H4 (cell line): ENCODE data around the gene DGKZ. TPM values are rescaled to one million over a fixed set of nuclear protein-coding genes. Genes with fewer than 3 reads are reported as not detected.
"Not testable (repeated sequence)": the region's sequence is repeated elsewhere in the genome, so short reads cannot be mapped to it uniquely, and the experiment has no call there.

Experiments
- DNase-seq: peaks from one replicate; pipeline ENCODE4 v3.0.0-alpha.2; 2015; ENCODE audit warnings: low spot score
- total RNA-seq: library from RNA; depleted of rRNA; stranded (reverse); fragments of >200 nt; shearing (Covaris generic); gene quantifications from 2 replicates; pipeline ENCODE4 v1.2.3, GENCODE V29; 2014; rRNA removed

DGKZ gene, protein sequence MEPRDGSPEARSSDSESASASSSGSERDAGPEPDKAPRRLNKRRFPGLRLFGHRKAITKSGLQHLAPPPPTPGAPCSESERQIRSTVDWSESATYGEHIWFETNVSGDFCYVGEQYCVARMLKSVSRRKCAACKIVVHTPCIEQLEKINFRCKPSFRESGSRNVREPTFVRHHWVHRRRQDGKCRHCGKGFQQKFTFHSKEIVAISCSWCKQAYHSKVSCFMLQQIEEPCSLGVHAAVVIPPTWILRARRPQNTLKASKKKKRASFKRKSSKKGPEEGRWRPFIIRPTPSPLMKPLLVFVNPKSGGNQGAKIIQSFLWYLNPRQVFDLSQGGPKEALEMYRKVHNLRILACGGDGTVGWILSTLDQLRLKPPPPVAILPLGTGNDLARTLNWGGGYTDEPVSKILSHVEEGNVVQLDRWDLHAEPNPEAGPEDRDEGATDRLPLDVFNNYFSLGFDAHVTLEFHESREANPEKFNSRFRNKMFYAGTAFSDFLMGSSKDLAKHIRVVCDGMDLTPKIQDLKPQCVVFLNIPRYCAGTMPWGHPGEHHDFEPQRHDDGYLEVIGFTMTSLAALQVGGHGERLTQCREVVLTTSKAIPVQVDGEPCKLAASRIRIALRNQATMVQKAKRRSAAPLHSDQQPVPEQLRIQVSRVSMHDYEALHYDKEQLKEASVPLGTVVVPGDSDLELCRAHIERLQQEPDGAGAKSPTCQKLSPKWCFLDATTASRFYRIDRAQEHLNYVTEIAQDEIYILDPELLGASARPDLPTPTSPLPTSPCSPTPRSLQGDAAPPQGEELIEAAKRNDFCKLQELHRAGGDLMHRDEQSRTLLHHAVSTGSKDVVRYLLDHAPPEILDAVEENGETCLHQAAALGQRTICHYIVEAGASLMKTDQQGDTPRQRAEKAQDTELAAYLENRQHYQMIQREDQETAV
- total RNA-seq = 25.3 and 38.9 TPM in 2 replicates

DNA sequence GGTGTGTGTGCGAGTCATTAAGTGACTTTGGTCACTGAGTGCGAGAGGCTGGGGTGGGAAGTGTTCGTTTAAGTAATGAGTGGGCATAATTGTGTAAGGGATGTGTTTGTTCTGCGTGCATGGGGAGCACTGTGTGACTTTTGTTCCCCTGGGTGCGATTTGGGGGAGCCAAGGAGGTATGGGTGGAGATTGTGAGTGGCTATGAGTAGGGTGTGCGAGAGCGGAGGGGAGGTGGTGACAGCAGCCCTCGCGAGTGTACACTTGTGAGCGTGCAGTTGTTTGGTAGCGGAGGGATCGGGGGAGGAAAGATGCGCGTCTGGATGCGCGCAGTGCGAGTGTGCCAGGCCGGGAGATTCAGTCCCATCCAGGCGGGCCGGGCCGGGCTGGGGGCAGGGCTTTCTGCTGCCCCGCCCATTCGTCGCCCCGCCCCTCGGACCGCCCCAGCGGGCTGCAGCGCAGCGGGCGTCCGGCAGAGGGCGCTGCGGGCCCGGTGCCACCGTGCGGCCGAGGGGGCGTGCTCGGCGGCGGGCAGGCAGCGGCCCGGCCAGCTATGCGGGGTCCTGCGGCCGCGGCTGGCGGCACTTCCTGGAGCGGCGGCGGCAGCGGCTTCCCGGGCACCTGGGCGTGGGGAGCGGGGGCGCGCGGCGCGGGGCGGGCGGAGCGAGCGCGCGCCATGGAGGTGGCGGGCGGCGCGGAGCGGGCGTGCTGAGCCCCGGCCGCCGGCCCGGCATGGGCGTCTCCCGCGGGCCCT, at the start of gene DGKZ:
TSS of gene DGKZ (plus strand) at position 578 of the 751 bp plus-strand sequence. CDS start 197 bp downstream, outside the sequence.
- DNase-seq = peak; percentile 74

DNA sequence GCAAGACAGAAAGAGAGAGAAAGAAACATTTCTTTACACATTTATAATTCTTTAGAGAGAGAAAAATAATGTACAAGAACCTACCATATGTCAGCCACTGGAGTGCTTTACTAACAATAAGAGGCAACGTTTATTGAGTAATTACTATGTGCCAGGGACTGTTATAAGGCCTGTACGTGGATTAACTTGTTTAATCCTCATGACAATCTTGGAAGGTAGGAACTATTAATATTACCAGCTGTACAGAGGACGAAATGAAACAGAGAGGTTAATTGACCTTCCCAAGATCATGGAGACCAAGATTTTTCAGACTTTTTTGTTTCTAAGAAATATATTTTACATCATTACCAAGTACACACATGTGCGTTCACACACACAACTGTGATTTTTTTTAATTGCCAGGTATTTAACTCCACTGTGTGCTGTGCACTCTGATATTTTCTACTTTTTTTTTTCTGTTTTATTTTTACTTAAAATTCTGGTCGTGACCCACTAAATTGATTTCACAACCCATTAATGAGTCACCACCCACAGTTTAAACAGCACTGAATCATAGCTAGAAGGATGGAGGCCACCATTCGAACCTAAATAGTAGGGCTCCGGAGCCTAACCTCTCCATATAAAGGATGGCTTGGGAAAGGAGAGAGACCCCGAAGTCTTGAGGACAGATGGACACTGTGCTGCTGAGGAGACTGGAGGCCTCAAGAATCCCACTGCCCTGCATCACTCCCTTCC, 48.4 kb upstream of the DGKZ start:
- DNase-seq = peak; percentile 70

DNA sequence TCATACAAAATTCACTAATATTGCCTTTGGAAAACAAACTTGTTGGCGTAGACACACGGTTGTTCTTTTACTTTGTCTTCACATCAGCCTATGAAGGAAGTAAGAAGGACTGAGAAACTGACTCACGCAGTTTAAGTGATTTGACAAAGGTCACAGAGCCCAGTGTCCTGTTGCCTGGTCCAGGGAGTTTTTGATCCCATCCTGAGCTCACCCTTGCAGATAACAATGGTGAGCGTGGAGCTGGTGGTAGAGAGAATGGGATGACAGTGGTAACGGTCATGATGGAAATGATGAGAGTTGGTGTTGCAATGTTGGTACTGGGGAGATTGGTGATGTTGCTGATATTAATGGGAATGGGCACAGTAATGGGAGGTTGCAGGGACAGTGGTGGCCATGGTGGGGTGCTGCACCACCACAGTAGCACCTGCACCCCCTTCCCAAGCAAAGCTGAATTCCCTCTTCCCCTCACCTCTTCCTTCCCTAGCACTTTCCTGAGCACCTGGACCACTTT, 47.8 kb upstream of the DGKZ start:
- DNase-seq = no peak

DNA sequence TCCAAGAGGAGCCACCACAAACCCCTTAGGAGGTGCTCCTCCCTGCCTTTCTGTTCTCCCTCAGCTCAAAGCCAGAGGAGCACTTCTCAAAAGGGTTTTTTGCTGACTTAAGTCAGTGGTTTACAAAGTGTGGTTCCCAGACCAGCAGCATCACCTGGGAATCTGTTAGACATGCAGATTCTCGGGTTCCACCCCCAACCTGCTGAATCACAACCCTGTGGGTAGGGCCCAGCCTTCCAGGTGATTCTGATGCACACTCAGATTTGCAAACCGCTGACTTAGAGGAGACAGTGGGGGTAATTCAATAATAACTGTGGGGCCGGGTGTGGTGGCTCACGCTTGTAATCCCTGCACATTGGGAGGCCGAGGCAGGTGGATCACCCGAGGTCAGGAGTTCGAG, 47.0 kb upstream of the DGKZ start:
- no peak for DNase-seq

GRCh38 chr11:46302866-46303265, 44.4 kb upstream of the DGKZ start:
- DNase-seq = no peak

- not testable (repeated sequence) for DNase-seq
Measured at GRCh38 chr11:46304036-46304435, 43.2 kb upstream of the DGKZ start.

DNA sequence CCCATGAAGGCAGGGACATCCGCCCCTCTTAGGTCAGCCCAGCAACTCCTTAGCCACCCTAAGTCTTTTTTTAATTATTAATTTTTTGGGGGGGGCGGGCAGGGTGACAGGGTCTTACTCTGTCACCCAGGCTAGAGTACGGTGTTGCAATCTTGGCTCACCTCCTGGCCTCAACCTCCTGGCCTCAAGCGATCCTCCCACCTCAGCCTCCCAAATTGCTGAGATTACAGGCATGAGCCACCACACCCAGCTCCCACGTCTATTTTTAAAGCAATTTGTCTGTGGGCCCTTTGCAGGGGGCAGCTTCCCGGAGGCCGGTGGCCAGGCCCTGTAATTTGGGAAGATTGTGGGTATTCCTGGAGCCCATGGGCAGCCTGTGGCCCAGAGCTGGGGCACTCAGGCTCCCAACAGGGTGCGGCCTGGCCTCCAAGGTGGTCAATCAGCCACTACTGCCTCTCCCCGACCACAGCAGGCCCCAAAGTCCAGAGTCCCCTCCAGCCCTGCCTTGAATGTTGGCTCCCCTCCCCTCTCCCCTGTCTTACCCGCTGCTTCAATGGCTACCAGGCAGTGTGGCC, 42.6 kb upstream of the DGKZ start:
- no peak for DNase-seq

- DNase-seq = no peak
Measured at GRCh38 chr11:46305295-46305694, 42.0 kb upstream of the DGKZ start.

DNA sequence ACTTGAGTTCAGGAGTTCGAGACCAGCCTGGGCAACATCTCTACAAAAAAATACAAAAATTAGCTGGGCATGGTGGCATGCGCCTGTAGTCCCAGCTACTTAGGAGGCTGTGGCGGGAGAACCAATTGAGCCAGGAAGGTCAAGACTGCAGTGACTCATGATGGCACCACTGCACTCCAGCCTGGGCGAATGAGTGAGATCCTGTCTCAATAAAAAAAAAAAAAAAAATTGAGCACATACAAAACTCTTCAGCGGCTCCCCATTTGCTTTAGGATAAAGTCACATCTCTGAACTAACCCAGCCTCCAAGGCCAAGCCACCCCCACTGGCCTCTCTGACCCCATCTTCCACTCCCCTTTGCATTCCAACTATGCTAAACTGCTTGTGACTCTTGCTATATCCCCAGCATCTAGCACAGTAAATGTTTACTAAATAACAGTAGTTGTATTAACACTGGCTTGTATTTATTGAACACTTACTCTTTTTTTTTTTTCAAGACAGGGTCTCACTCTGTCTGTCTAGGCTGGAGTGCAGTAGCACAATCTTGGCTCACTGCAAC, 40.9 kb upstream of the DGKZ start:
- no peak for DNase-seq

GRCh38 chr11:46307369-46307768, 39.9 kb upstream of the DGKZ start:
- DNase-seq = no peak

- DNase-seq = no peak
Measured at GRCh38 chr11:46307785-46308341, 39.4 kb upstream of the DGKZ start.

DNA sequence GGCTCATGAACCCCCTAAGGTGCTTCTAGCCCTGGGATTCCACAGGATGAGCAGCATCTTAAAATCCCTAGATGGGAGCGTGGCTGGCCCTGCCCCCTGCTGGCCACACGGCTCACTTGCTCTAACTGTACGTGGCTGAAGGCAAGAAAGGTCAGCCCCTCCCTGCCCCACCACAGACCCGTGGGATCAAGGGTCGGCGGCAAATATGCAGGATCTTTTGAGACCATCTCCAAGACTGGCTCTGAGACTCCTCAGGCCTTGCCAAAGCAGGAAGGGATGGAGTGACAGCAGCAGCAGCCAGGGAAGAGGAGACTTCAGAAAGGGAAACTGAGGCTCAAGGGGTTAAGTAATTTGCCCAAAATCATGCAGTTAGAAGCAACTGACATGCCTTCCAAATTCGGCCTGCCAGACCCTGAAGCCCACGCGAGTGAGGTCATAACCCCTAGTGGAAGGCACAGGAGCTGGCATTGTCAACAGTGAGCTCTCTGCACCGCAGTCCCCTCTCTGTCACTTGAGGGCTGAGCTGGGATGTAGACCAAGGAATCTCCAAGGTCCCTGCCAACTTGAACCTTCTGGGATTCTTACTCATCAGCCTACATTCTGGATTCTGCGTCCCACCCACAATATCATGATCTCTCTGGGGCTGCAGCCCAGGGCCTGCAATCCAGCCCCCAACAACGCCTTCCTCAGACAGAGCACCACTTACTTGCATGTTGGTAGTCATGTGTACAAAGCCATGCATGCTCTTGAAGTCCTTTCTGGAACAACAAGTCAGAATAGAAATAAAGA, 38.4 kb upstream of the DGKZ start:
- peak; percentile 76 for DNase-seq

DNA sequence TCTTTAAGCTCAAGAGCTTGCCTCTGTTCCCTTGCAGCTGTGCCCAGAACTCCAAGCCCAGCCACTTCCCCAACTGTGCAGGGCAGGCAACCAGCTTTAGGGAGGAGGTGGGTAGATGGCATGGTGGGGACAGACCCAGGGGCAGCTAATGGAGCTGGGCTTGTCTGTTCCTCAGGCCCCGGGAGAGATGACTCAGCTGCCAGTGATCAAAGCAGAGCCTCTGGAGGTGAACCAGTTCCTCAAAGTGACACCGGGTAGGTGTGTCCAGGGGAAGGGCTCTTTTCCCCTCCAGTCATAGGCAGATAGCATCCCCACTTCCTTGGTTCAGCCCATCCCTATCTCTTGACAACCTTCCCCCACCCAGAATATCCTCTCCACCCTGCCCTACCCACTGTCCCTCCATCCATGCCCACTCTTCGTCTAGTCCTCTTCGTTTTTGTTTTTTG, 37.4 kb upstream of the DGKZ start:
- no peak for DNase-seq

DNA sequence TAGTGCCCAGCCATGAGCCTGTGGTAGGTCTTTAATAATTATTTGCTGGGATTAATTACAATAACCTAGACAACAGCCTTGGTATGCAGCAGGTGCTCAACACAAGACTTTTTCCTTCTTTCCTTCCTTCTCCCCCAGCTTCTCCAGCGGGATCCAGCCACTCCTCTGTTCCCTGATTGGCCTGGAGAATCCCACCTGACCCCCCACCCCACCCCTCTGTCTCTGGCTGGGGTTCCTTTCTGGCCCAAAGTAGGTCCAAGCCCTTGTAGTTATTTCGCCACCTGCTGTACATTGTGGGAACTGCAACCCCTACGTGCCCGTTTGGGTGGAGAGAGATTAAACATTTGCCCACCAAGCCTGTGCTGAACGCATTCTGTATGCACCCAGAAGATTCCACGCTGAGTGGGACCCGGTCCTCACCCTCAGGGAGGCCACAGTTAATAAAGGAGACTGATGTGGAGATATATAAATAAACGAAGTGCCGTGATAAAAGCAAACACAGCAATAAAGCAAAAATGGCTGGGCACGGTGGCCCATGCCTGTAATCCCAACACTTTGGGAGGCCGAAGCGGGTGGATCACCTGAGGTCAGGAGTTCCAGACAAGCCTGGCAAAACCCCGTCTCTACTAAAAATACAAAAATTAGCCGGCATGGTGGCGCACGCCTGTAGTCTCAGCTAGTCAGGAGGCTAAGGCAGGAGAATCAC, 32.1 kb upstream of the DGKZ start:
- DNase-seq = peak; percentile 84

DNA sequence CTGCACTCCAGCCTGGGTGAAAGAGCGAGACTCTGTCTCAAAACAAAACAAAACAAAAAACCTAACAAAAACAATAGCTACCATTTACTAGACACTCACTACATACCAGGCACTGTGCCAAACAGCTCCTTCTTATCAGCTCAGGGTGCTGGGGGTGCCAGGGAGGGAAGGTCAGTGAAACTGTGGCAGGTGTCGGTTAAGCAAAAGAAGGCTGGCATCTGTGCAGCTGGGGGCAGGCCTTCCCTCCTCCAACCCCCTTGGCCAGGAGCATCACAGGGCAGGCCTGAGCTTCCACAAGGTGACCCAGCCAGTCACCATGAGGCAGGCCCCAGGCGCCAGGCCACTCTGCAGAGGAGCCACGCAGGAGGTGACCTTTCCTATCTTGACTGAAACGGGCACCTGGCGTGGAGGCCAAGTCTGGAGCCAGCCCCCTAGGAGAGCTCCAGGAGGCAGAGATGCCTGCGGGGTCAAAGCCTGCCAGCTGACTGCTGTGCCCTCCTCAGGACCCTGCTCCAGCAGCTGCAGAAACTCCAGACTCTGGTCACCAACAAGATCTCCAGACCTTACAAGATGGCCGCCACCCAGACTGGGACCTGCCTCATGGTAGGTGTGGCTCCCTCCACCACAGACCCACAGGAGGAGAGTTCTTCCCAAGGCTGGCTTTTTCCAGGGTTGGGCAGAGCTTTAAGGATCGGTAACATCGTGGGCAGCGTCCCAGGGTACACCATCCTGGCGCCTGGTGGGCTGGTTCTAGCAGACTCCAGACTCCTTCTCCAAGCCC, 31.3 kb upstream of the DGKZ start:
- no peak for DNase-seq

- DNase-seq = no peak
Measured at GRCh38 chr11:46319074-46319453, 28.2 kb upstream of the DGKZ start.

DNA sequence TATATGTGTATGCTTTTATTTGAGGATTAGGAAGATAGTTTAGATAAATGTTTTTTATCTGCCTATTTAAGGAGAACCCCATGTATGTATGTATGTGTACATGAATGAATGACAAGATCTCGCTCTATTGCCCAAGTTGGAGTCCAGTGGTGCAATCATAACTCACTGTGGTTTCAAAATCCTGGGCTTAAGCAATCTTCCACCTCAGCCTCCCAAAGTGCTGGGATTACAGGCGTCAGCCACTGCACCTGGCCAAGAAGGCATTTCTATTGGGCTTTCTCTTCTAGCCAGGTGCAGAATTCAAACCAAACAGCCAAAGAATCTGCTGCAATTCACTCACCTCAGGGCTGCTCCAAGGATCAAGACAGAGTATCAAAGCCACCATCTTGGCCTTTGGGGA, 25.5 kb upstream of the DGKZ start:
- no peak for DNase-seq

GRCh38 chr11:46322759-46323158, 24.5 kb upstream of the DGKZ start:
- no peak for DNase-seq
